K562 (cell line): ENCODE data around the gene FOXN1. TPM values are rescaled to one million over a fixed set of nuclear protein-coding genes. Genes with fewer than 3 reads are reported as not detected.

Experiments
- BCL6 ChIP-seq: fragments of 250-450 bp; sonication (Bioruptor Pico); IDR thresholded peaks from 2 replicates; pipeline ENCODE4 v1.4.0; 2020
- CBX2 ChIP-seq: fragments of 200-600 bp; sonication (generic); IDR thresholded peaks from one replicate; pipeline ENCODE4 v1.6.1; 2012; ENCODE audit warnings: mild to moderate bottlenecking, low read length, inconsistent platforms; ENCODE audit not compliant: insufficient read depth, poor library complexity, severe bottlenecking
- HEY1 ChIP-seq: fragments of 250-450 bp; sonication (Bioruptor Pico); IDR thresholded peaks from 2 replicates; pipeline ENCODE4 v1.5.0; 2020; ENCODE audit warnings: mild to moderate bottlenecking, moderate library complexity, borderline replicate concordance
- HNRNPUL1 ChIP-seq: fragments of 200-400 bp; formaldehyde crosslinking; IDR thresholded peaks from 2 replicates; pipeline ENCODE4 v1.6.1; 2017; ENCODE audit warnings: low read length
- MEIS2 ChIP-seq: fragments of 450-650 bp; IDR thresholded peaks from 2 replicates; pipeline ENCODE4 v1.6.1; 2014; ENCODE audit warnings: mild to moderate bottlenecking; ENCODE audit not compliant: partially characterized antibody
- NCOA4 ChIP-seq: fragments of 450-650 bp; IDR thresholded peaks from 2 replicates; pipeline ENCODE4 v1.6.1; 2018; ENCODE audit warnings: mild to moderate bottlenecking; ENCODE audit not compliant: partially characterized antibody
- NONO ChIP-seq, 2 experiments: fragments of 200-400 bp in 1 of 2; fragments of 450-650 bp in 1 of 2; formaldehyde crosslinking in 1 of 2; IDR thresholded peaks; 2 replicates each; pipeline ENCODE4 v1.6.1; 2017; ENCODE audit warnings: low read depth in 2 of 2, mild to moderate bottlenecking in 2 of 2, moderate library complexity in 2 of 2, low read length in 1 of 2
- PHF8 ChIP-seq: fragments of 200-600 bp; sonication (generic); IDR thresholded peaks from 2 replicates; pipeline ENCODE4 v1.6.1; 2012; ENCODE audit warnings: mixed run types, mild to moderate bottlenecking, inconsistent platforms, low read length, moderate library complexity, borderline replicate concordance
- RBBP5 ChIP-seq: fragments of 200-600 bp; sonication (generic); IDR thresholded peaks from 2 replicates; pipeline ENCODE4 v1.6.1; 2012; ENCODE audit warnings: borderline replicate concordance, mild to moderate bottlenecking, low read length, control low read depth, inconsistent platforms; ENCODE audit not compliant: insufficient read depth, poor library complexity, severe bottlenecking
- SREBF2 ChIP-seq: sonication (generic); formaldehyde crosslinking; IDR thresholded peaks from 2 replicates; pipeline ENCODE4 v1.4.0; 2020; ENCODE audit warnings: mild to moderate bottlenecking, missing genetic modification reagents
- YY1 ChIP-seq, 3 experiments: IDR thresholded peaks; 2 replicates each; pipeline ENCODE4 v1.6.1; 2011; ENCODE audit warnings: low read length in 2 of 3, mild to moderate bottlenecking in 2 of 3, moderate library complexity in 2 of 3, borderline replicate concordance in 1 of 3, control low read depth in 1 of 3, low read depth in 1 of 3; ENCODE audit not compliant: insufficient read depth in 3 of 3, insufficient replicate concordance in 2 of 3, control insufficient read depth in 1 of 3, insufficient read length in 1 of 3; ENCODE audit errors: extremely low read depth in 1 of 3
- ZNF12 ChIP-seq: sonication (generic); formaldehyde crosslinking; IDR thresholded peaks from 2 replicates; pipeline ENCODE4 v1.4.0; 2020; ENCODE audit warnings: mild to moderate bottlenecking, missing genetic modification reagents
- ZNF197 ChIP-seq: fragments of 200-800 bp; sonication (Bioruptor generic); IDR thresholded peaks from 2 replicates; pipeline ENCODE4 v1.6.1; 2016; ENCODE audit warnings: low read depth, missing genetic modification characterization, missing compliant biosample characterization
- ZNF23 ChIP-seq: fragments of 250-450 bp; sonication (Bioruptor Pico); IDR thresholded peaks from 2 replicates; pipeline ENCODE4 v1.4.0; 2020; ENCODE audit warnings: mild to moderate bottlenecking
- ZNF239 ChIP-seq: fragments of 250-450 bp; sonication (Bioruptor Pico); IDR thresholded peaks from 2 replicates; pipeline ENCODE4 v1.4.0; 2020; ENCODE audit warnings: mild to moderate bottlenecking
- ZNF408 ChIP-seq: fragments of 250-450 bp; sonication (Bioruptor Pico); IDR thresholded peaks from 2 replicates; pipeline ENCODE4 v1.4.0; 2020; ENCODE audit warnings: low read depth, mild to moderate bottlenecking, moderate library complexity
- ZSCAN29 ChIP-seq: fragments of 450-650 bp; IDR thresholded peaks from 2 replicates; pipeline ENCODE4 v1.6.1; 2017
- polyA plus RNA-seq, 8 experiments: library from polyadenylated mRNA; depleted of rRNA in 4 of 8; stranded (reverse) in 5 of 8; unstranded in 3 of 8; fragments of >200 nt; fragmentation: Nextera tagmentation in 2 of 8; fragmentation: Illumina TruSeq in 1 of 8; extraction: Ambion mirVana in 2 of 8; extraction: Trizol in 1 of 8; gene quantifications; 2 replicates each; pipeline versions ENCODE4 v1.2.1 to v1.2.3, GENCODE V29; 2011 to 2014; ENCODE audit warnings: inconsistent platforms in 1 of 8, missing spikeins in 1 of 8
- total RNA-seq, 7 experiments: library from RNA; depleted of rRNA in 6 of 7; stranded (reverse); fragments of >200 nt in 6 of 7; fragmentation: Illumina TruSeq in 2 of 7; extraction: Trizol in 2 of 7; gene quantifications; 2 replicates each; pipeline versions ENCODE4 v1.2.1 to v1.2.3, GENCODE V29; 2011 to 2021; ENCODE audit warnings: low replicate concordance in 1 of 7
- TF ChIP-seq, protein P1 (sequence below): fragments of 250-450 bp; sonication (Bioruptor Pico); IDR thresholded peaks from 2 replicates; pipeline ENCODE4 v1.5.0; 2020; ENCODE audit warnings: mild to moderate bottlenecking
- TF ChIP-seq, protein P2 (sequence below): fragments of 250-450 bp; sonication (Bioruptor Pico); IDR thresholded peaks from 2 replicates; pipeline ENCODE4 v1.4.0; 2020
- TF ChIP-seq, protein P3 (sequence below), 2 experiments: fragments of 150-350 bp in 1 of 2; IDR thresholded peaks; 2 replicates each; pipeline ENCODE4 v1.6.1; 2012 to 2016; ENCODE audit warnings: low read depth in 2 of 2, low read length in 2 of 2, mild to moderate bottlenecking in 1 of 2, moderate library complexity in 1 of 2

Gene FOXN1
- total and polyA plus RNA-seq, 9 of the 15 experiments (the other 6 are each of a cell fraction or from before 2014, with no cell fraction given) = not detected

DNA sequence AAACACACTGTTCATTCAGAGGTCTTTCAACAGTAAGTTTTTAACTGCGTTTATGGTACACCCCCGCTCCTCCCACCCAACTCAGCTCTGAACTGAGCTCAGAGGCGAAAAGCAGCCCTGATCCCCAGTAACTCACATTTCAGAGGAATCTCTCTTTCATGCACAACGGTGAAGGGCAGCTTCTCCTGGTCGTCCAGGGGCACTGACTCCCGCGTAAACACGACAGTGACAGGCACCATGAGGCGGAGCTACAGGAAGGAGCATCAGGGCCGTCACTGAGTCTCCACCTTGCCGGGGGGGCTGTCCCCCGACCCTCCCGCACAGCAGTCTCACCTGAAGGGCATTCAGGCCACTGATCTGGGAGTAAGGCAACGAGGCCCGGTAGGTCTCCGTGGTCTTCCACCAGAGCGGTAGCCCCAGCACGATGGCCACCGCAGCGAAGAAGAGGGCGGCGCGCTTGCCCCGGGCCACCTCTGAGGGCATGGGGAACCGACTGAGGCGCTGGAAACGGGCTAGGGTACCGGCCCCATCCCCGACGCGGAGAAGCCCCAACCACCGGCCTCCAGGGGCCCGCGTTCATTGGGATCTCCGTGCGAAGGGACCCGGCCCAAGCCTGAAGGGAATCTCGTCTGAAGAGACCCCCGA lies 64.7 kb downstream of the FOXN1 start (continued):
- TF ChIP-seq, protein P1, sequence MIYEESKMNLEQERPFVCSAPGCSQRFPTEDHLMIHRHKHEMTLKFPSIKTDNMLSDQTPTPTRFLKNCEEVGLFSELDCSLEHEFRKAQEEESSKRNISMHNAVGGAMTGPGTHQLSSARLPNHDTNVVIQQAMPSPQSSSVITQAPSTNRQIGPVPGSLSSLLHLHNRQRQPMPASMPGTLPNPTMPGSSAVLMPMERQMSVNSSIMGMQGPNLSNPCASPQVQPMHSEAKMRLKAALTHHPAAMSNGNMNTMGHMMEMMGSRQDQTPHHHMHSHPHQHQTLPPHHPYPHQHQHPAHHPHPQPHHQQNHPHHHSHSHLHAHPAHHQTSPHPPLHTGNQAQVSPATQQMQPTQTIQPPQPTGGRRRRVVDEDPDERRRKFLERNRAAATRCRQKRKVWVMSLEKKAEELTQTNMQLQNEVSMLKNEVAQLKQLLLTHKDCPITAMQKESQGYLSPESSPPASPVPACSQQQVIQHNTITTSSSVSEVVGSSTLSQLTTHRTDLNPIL (CRISPR knock-in tag) = no peak
- no peak for TF ChIP-seq ZNF197 (CRISPR knock-in tag)
- TF ChIP-seq, protein P2, sequence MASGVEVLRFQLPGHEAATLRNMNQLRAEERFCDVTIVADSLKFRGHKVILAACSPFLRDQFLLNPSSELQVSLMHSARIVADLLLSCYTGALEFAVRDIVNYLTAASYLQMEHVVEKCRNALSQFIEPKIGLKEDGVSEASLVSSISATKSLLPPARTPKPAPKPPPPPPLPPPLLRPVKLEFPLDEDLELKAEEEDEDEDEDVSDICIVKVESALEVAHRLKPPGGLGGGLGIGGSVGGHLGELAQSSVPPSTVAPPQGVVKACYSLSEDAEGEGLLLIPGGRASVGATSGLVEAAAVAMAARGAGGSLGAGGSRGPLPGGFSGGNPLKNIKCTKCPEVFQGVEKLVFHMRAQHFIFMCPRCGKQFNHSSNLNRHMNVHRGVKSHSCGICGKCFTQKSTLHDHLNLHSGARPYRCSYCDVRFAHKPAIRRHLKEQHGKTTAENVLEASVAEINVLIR (CRISPR knock-in tag) = no peak
- TF ChIP-seq, protein P3, sequence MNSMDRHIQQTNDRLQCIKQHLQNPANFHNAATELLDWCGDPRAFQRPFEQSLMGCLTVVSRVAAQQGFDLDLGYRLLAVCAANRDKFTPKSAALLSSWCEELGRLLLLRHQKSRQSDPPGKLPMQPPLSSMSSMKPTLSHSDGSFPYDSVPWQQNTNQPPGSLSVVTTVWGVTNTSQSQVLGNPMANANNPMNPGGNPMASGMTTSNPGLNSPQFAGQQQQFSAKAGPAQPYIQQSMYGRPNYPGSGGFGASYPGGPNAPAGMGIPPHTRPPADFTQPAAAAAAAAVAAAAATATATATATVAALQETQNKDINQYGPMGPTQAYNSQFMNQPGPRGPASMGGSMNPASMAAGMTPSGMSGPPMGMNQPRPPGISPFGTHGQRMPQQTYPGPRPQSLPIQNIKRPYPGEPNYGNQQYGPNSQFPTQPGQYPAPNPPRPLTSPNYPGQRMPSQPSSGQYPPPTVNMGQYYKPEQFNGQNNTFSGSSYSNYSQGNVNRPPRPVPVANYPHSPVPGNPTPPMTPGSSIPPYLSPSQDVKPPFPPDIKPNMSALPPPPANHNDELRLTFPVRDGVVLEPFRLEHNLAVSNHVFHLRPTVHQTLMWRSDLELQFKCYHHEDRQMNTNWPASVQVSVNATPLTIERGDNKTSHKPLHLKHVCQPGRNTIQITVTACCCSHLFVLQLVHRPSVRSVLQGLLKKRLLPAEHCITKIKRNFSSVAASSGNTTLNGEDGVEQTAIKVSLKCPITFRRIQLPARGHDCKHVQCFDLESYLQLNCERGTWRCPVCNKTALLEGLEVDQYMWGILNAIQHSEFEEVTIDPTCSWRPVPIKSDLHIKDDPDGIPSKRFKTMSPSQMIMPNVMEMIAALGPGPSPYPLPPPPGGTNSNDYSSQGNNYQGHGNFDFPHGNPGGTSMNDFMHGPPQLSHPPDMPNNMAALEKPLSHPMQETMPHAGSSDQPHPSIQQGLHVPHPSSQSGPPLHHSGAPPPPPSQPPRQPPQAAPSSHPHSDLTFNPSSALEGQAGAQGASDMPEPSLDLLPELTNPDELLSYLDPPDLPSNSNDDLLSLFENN (IDR thresholded peaks at IDR 0.05; ENCODE audit: low read depth in 2 of 2, low read length in 2 of 2) = no peak
- TF ChIP-seq MEIS2 = peak; percentile 32
- TF ChIP-seq BCL6 = no peak
- no peak for TF ChIP-seq ZNF23 (CRISPR knock-in tag)
- no peak for TF ChIP-seq SREBF2 (CRISPR knock-in tag)
- TF ChIP-seq RBBP5 = peak; percentile 38
- TF ChIP-seq ZNF12 (CRISPR knock-in tag) = no peak
- TF ChIP-seq NCOA4 = no peak
- TF ChIP-seq CBX2 = no peak
- TF ChIP-seq YY1 (IDR thresholded peaks at IDR 0.05; ENCODE audit: borderline replicate concordance in 1 of 3, control insufficient read depth in 1 of 3, extremely low read depth in 1 of 3, insufficient read depth in 3 of 3, insufficient read length in 1 of 3, insufficient replicate concordance in 2 of 3, low read depth in 1 of 3, low read length in 2 of 3) = peak in 2 of 3 experiments; percentile 65 to 74
- no peak for TF ChIP-seq NONO (IDR thresholded peaks at IDR 0.05; ENCODE audit: low read depth in 2 of 2, low read length in 1 of 2)
- no peak for TF ChIP-seq ZNF239
- TF ChIP-seq HNRNPUL1 = no peak
- TF ChIP-seq ZNF408 (CRISPR knock-in tag) = no peak
- TF ChIP-seq PHF8 = no peak
- no peak for TF ChIP-seq HEY1 (CRISPR knock-in tag)
- no peak for TF ChIP-seq ZSCAN29
